GM13977 (cell line): ENCODE results near the gene TBRG4.

ENCODE experiments used
- DNase-seq: peaks from one replicate; pipeline ENCODE4 v3.0.0; 2012; ENCODE audit warnings: low spot score
- CTCF ChIP-seq: IDR thresholded peaks from 2 replicates; pipeline ENCODE4 v1.5.1; 2012; ENCODE audit warnings: mild to moderate bottlenecking, control low read depth; ENCODE audit not compliant: insufficient read depth; ENCODE audit errors: extremely low read depth, missing control alignments
- in situ Hi-C: fragments of 300-500 bp; cut with MboI; formaldehyde crosslinking; loops from one replicate; pipeline ENCODE4 v1.12.0; 2022; ENCODE audit warnings: low sequenced_read_pairs, low pct_unique_long_range_greater_than_20kb, mixed read lengths, inconsistent platforms; ENCODE audit not compliant: unreplicated experiment

Gene TBRG4

DNA sequence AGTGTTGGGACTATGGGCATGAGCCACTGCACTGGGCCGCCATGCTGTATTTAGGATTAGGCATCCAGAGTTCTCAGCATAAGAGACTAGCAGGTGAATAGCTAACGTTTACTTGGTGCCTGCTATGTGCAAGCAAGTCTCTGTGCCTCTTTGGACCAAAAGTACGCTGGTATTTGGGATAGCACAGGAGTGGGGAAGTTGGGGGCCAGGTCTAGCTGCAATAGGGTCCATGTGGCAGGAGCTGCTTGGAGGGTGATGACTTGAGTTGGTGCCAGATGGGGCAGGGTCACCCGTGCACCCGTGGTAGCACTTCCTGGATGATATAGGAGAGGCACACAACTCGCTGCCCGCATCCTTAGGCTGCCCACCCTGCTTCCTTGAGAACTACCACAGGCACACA is 45.1 kb downstream of the TBRG4 start:
- TF ChIP-seq CTCF: no peak
- no peak for DNase-seq
- in situ Hi-C loops: no loop called here

GRCh38 chr7:45065031-45065995 is 46.2 kb downstream of the TBRG4 start:
- in situ Hi-C loops: no loop called here
- no peak for TF ChIP-seq CTCF
- no peak for DNase-seq

GRCh38 chr7:45064047-45064725 is 47.3 kb downstream of the TBRG4 start:
- no peak for DNase-seq
- TF ChIP-seq CTCF: no peak
- in situ Hi-C loops: no loop called here

- DNase-seq: no peak
- no peak for TF ChIP-seq CTCF
- in situ Hi-C loops: no loop called here
Observed at GRCh38 chr7:45061806-45062425, 49.6 kb downstream of the TBRG4 start.

DNA sequence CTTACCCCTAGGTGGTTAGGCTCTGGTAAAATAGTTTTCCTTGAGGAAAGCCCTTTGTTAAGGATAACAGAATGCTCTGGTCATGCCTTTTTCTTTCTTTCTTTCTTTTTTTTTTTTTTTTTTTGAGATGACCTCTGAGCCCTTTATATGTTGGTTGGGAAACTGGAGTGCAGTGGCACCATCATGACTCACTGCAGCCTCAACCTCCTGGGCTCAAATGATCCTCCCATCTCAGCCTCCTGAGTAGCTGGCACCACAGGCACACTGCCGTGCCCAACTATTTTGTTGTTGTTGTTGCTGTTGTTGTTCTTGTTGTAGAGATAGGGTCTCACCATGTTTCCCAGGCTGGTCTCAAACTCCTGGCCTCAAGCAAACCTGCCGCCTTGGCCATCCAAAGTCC is 50.1 kb downstream of the TBRG4 start:
- in situ Hi-C loops: no loop called here
- no peak for DNase-seq
- no peak for TF ChIP-seq CTCF

GRCh38 chr7:45060295-45060694 is 51.2 kb downstream of the TBRG4 start:
- no peak for DNase-seq
- no peak for TF ChIP-seq CTCF
- in situ Hi-C loops: no loop called here
